GM19099 (cell line): ENCODE measurements around the gene RAB26.

Experiments used
- POLR2A ChIP-seq: IDR thresholded peaks from 3 replicates; pipeline ENCODE4 v1.6.1; 2011; ENCODE audit warnings: low read depth; ENCODE audit not compliant: insufficient read length; ENCODE audit errors: extremely low read depth

Gene RAB26

GRCh38 chr16:2147981-2148671, at the start of gene RAB26:
TSS of gene RAB26 (plus strand) at chr16:2148625. CDS start at chr16:2148784, 159 bp downstream.
- TF ChIP-seq POLR2A = no peak

- no peak for TF ChIP-seq POLR2A
Measured at GRCh38 chr16:2102471-2102870, 46.0 kb upstream of the RAB26 start.

- TF ChIP-seq POLR2A = no peak
Measured at GRCh38 chr16:2115591-2115973, 32.8 kb upstream of the RAB26 start.

- no peak for TF ChIP-seq POLR2A
Measured at GRCh38 chr16:2121853-2122252, 26.6 kb upstream of the RAB26 start.

- TF ChIP-seq POLR2A = no peak
Measured at GRCh38 chr16:2122429-2122828, 26.0 kb upstream of the RAB26 start.

GRCh38 chr16:2135770-2136490, 12.5 kb upstream of the RAB26 start, which contains the start of gene PKD1:
TSS of gene PKD1 (minus strand) at chr16:2135898. CDS start at chr16:2135689, 209 bp downstream.
- peak; percentile 19 for TF ChIP-seq POLR2A

- TF ChIP-seq POLR2A = no peak
Measured at GRCh38 chr16:2142942-2143877, 5.2 kb upstream of the RAB26 start.

- TF ChIP-seq POLR2A = no peak
Measured at GRCh38 chr16:2143878-2144485, 4.4 kb upstream of the RAB26 start.

GRCh38 chr16:2145843-2146242, 2.6 kb upstream of the RAB26 start:
- no peak for TF ChIP-seq POLR2A

GRCh38 chr16:2147378-2147777, 1.0 kb upstream of the RAB26 start:
- TF ChIP-seq POLR2A = no peak

- no peak for TF ChIP-seq POLR2A
Measured at GRCh38 chr16:2148714-2149629, 547 bp downstream of the RAB26 start.

- peak; percentile 5 for TF ChIP-seq POLR2A
Measured at GRCh38 chr16:2149630-2150417, 1.4 kb downstream of the RAB26 start.
